ENCODE measurements around the gene ASNSD1.

ASNSD1 gene

DNA sequence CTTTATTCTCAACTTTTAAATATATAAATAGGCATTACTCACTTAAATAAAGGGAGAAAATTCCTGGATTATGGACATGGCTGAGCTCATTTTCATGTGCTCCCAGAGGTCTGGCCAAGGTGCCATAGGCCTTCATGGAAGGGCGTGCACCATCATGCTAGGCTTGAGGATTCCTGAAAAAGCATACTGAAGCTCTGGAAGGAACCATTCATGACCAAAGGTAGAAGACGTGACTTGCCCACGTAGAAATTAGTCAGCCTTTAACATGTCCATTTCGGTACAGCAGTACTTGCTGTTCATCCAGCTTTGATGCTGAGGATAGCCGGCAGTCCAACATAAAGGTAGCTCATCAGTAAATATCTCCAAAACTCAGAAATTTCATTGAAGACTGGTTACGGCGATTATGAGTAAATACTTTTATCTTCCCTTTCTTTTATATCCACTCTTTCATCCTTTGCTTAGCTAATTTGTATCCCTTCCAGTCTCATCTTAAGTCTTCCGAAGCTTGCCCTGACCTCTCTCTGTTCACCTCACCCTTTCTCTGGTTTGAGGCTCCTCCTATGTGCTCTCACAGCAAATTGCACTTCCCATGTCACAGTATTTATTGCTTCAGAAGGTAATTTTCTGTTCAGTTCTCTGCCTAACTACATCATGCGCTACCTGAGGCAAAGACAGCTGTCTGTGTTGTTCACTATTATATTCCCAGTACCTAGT is 32.3 kb upstream of the ASNSD1 start:
- H3K27me3 ChIP-seq (replicated peaks): no peaks in the 10 kb centered on the region
- TF ChIP-seq, protein P1, sequence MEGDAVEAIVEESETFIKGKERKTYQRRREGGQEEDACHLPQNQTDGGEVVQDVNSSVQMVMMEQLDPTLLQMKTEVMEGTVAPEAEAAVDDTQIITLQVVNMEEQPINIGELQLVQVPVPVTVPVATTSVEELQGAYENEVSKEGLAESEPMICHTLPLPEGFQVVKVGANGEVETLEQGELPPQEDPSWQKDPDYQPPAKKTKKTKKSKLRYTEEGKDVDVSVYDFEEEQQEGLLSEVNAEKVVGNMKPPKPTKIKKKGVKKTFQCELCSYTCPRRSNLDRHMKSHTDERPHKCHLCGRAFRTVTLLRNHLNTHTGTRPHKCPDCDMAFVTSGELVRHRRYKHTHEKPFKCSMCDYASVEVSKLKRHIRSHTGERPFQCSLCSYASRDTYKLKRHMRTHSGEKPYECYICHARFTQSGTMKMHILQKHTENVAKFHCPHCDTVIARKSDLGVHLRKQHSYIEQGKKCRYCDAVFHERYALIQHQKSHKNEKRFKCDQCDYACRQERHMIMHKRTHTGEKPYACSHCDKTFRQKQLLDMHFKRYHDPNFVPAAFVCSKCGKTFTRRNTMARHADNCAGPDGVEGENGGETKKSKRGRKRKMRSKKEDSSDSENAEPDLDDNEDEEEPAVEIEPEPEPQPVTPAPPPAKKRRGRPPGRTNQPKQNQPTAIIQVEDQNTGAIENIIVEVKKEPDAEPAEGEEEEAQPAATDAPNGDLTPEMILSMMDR (IDR thresholded peaks at IDR 0.05; ENCODE audit: low read depth, low read length, missing control alignments): no peak
- in situ Hi-C loops (cut with HindIII; ENCODE audit: low pct_ligation_motif_present, low sequenced_read_pairs): loop anchor here (25.0 kb wide), 1 partner anchor 167 kb away; no protein-coding TSS in a partner anchor
- peak overlapping the region; percentile 20 for H3K27ac ChIP-seq
- H3K36me3 ChIP-seq (replicated peaks): no peaks in the 10 kb centered on the region
- no peak for DNase-seq
- no peak overlapping the region for H3K4me3 ChIP-seq (ENCODE audit: low read depth, low read length)

DNA sequence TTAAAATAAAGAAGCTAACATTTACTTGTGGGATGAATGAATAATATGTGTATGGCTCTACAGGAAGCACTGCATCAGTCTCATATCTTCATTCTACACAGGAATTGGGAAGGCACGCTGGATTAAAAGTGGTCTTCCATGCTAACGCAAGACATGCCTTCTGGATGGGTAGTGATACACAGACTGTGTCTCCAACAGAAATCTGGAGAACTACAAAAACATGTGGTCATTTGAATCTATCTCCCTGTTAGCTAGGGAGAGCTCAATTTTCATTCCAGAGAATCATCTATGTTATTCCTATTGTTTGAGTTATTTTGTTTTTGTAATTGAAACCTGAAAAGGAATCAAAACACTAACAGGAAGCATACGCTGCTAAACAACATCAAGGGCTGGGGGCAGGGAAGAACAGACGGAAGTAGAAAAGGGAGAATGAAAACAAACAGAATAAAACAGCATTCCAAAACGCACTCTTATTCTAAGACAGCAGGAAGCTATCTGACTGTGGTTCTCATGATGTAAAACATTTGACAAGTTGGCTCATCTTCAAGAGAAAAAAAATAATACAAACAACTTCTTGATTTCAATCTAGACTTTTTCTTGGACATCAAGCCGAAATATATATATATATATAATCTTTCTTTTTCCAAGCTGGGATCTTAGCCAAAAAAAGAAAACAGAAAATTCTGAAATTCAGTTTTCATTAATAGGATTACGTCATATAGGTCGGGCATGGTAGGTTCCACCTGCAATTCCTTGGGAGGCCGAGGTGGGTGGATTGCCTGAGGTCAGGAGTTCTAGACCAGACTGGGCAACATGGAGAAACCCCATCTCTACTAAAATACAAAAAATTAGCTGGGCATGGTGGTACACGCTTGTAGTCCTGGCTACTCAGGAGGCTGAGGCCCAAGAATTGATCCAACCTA is 31.5 kb upstream of the ASNSD1 start:
- H3K27me3 ChIP-seq (replicated peaks): no peaks in the 10 kb centered on the region
- in situ Hi-C loops (cut with HindIII; ENCODE audit: low pct_ligation_motif_present, low sequenced_read_pairs): loop anchor here (25.0 kb wide), 1 partner anchor 167 kb away; no protein-coding TSS in a partner anchor
- peak overlapping the region; percentile 20 for H3K27ac ChIP-seq
- H3K4me3 ChIP-seq (ENCODE audit: low read depth, low read length): no peak overlapping the region
- TF ChIP-seq, protein P1 (IDR thresholded peaks at IDR 0.05; ENCODE audit: low read depth, low read length, missing control alignments): no peak
- no peak for DNase-seq
- no peaks in the 10 kb centered on the region for H3K36me3 ChIP-seq (replicated peaks)

DNA sequence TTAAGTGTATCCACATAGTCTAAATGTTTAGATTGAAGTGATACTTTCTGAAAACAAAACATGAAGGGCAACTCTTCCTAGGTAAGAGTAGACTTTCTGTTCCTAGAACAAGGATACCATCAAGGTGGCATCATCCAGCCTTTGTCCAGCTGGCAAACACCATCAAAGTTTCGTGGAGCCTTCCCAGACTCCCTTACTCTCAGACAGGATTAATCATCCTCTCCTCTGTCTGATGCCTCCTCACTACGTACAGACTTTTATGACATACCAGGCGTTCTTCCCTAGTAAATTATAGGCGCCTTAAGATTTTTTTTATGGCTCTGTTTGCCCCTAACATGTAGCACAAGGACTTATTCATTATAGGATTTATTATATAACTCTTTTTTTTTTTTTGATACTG is 29.4 kb upstream of the ASNSD1 start:
- no peak overlapping the region for H3K4me3 ChIP-seq (ENCODE audit: low read depth, low read length)
- in situ Hi-C loops (cut with HindIII; ENCODE audit: low pct_ligation_motif_present, low sequenced_read_pairs): loop anchor here (25.0 kb wide), 1 partner anchor 170 kb away; no protein-coding TSS in a partner anchor
- no peak overlapping the region for H3K27ac ChIP-seq
- DNase-seq: no peak
- H3K27me3 ChIP-seq (replicated peaks): no peaks in the 10 kb centered on the region
- H3K36me3 ChIP-seq (replicated peaks): no peaks in the 10 kb centered on the region
- TF ChIP-seq, protein P1 (IDR thresholded peaks at IDR 0.05; ENCODE audit: low read depth, low read length, missing control alignments): no peak

DNA sequence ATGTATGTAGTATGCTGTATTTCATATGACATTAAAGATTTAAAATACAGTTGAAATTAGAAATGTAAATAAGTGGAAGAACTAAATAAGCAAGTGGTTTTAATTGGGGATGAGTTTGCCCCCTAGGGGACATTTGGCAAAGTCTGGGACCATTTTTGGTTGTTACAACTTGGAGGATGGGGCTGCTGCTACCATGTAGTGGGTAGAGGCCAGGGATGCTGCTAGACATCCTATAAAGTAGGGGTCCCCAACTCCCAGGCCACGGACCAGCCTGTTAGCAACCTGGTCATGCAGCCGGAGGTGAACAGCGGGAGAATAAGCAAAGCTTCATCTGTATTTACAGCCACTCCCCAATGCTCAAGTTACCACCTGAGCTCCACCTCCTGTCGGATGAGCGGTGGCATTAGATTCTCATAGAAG is 27.9 kb upstream of the ASNSD1 start:
- H3K27ac ChIP-seq: no peak overlapping the region
- TF ChIP-seq, protein P1 (IDR thresholded peaks at IDR 0.05; ENCODE audit: low read depth, low read length, missing control alignments): peak; percentile 66
- DNase-seq: no peak
- no peaks in the 10 kb centered on the region for H3K27me3 ChIP-seq (replicated peaks)
- H3K36me3 ChIP-seq (replicated peaks): no peaks in the 10 kb centered on the region
- in situ Hi-C loops (cut with HindIII; ENCODE audit: low pct_ligation_motif_present, low sequenced_read_pairs): loop anchor here (25.0 kb wide), 1 partner anchor 171 kb away; no protein-coding TSS in a partner anchor
- H3K4me3 ChIP-seq (ENCODE audit: low read depth, low read length): no peak overlapping the region

DNA sequence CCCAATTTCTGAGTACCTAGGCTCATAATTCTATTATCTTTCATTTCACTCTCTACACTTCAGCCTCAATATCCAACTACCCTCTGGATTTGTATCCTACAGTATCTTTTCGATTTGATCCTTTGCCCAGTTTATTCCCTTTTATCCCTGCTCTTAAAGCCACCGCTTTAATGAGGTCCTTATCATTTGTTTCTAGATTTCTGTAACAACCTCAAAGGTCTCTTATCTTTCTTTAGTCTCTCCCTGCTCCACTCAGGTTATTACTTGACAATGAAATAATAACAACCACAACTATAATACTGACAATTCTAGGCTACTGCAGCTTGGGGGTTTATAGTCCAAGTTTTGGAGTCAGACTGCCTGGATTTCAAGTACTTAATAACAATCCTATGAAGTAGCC is 25.9 kb upstream of the ASNSD1 start:
- in situ Hi-C loops (cut with HindIII; ENCODE audit: low pct_ligation_motif_present, low sequenced_read_pairs): loop anchor here (25.0 kb wide), 1 partner anchor 173 kb away; no protein-coding TSS in a partner anchor
- TF ChIP-seq, protein P1 (IDR thresholded peaks at IDR 0.05; ENCODE audit: low read depth, low read length, missing control alignments): no peak

More for the DNA sequence above, 25.9 kb upstream of the ASNSD1 start:
- H3K36me3 ChIP-seq (replicated peaks): no peaks in the 10 kb centered on the region
- no peaks in the 10 kb centered on the region for H3K27me3 ChIP-seq (replicated peaks)
- H3K4me3 ChIP-seq (ENCODE audit: low read depth, low read length): no peak overlapping the region
- no peak for DNase-seq
- no peak overlapping the region for H3K27ac ChIP-seq

Data from brain microvascular endothelial cell (primary cell).